Sciatic nerve (tissue), 2 donors: ENCODE measurements around the gene FBXL17. TPM values are rescaled to one million over a fixed set of nuclear protein-coding genes. Genes with fewer than 3 reads are reported as not detected.
"Not testable (repeated sequence)": the region's sequence is repeated elsewhere in the genome, so short reads cannot be mapped to it uniquely, and the experiment has no call there.

Experiments used
- ATAC-seq: fragments of 200-7000 bp; cut with Tn5 transposase; one replicate; pipeline ENCODE4 v1.9.1; 2020; ENCODE audit warnings: mild to moderate bottlenecking, moderate library complexity
- DNase-seq: peaks from one replicate; pipeline ENCODE4 v3.0.0-alpha.2; 2020; ENCODE audit warnings: low spot score
- intact Hi-C: fragments of 100-400 bp; cut with DNase I; formaldehyde crosslinking; loops from one replicate; pipeline ENCODE4 v1.14.2; 2022
- total RNA-seq: library from RNA; stranded (reverse); fragmentation: NEBNext Ultra II Directional; extraction: Animal tissue kit (Norgen Biotek cat#: 25700); gene quantifications from one replicate; pipeline ENCODE4 v1.2.1, GENCODE V29; 2021
- donor health status: DM: no; HTN: no; CAD: no.
- donor health status: DM: no; HTN: no; CAD: no.

Gene FBXL17
- total RNA-seq, 1 donor from 2014 or later = 25.5 TPM

GRCh38 chr5:108324886-108325285 lies 57.0 kb downstream of the FBXL17 start:
- intact Hi-C loops = no loop called here
- DNase-seq = no peak
- no peak for ATAC-seq

- intact Hi-C loops = no loop called here
- DNase-seq (no peak), ATAC-seq (no peak)
Observed at GRCh38 chr5:108321341-108321740, 60.6 kb downstream of the FBXL17 start.

GRCh38 chr5:108320231-108320630 lies 61.7 kb downstream of the FBXL17 start:
- ATAC-seq = no peak
- intact Hi-C loops = no loop called here
- DNase-seq = no peak

- intact Hi-C loops = no loop called here
- ATAC-seq = no peak
- DNase-seq = no peak
Observed at GRCh38 chr5:108315829-108316228, 66.1 kb downstream of the FBXL17 start.

- intact Hi-C loops = no loop called here
- no peak for DNase-seq
- no peak for ATAC-seq
Observed at GRCh38 chr5:108312258-108312657, 69.6 kb downstream of the FBXL17 start.

DNA sequence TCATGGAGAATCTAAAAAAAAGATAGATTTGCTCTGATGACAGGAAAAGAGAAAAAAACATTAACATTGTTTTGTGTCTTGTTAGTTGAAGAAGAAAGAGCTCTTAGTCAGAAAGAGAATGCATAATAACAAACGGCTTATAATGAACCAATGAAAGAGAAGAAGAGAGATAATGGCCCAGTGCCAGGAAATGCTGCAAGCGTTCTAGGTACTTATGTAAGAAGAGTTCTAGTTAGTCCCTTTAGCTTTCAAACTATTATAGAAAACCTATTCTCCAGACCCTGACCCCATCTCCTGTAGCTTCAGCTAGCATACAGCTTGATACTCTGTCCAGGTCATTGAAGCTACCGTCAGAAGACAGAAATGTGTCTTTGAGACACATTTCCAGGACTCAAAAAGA lies 70.2 kb downstream of the FBXL17 start:
- intact Hi-C loops = no loop called here
- no peak for ATAC-seq
- no peak for DNase-seq

DNA sequence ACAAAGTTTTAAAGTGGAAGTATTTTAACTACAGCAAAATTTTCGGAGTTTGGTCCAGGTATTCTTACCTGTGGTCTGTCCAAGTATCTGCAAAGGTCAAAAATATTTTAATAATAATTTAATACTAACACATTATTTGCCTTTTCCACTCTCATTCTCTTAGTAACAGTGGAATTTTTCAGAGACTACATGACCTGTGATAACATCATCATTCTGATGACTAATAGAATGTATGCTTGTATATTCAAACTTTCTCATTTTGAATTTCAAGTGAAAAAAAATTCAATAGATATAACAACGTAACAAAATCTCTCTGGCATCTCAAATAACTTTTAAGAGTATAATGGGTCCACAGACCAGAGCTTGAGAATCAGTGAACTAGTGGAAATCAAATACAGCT lies 78.3 kb downstream of the FBXL17 start:
- intact Hi-C loops = no loop called here
- no peak for ATAC-seq
- DNase-seq = no peak

DNA sequence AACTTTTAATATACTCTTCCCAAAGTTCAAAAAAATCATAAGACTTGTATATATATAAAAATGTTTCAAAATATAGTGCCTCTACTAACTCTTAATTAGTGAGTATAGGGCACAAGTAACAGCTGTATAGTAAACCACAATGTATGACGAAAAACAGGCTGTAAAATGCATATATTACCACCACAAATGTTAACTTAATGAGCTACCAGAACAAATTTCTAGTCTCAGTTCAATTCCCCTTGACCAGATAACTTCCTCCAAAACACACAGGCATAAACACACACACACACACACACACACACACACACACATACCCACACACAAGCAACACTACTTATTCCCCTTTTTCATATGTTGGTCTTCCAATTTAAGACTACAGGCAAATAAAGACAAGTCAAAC lies 78.8 kb downstream of the FBXL17 start:
- no peak for ATAC-seq
- intact Hi-C loops = no loop called here
- no peak for DNase-seq

DNA sequence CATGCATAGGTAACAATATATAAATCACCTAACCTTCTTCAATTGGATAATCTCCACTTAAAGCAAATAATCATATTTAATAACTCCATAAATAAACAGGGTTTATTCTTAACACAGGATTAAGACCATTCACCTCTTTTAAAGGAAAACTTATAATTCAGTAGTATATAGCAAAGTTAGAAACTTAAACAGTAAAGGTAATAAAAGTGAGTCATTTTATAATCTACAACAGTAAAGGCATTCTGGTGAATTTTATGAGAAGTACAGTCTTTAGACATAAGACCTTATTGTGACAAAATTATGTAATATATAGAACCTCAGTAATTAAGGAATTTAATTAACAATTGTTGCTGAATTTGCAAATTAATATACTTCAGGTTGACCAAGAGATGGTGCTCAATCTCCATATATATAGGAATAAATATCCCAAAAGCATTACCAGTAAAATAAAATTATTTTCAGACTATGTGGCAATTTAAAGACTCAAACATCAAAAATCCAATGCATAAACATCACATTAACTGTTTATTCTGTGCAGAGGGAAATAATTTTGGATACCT lies 84.8 kb downstream of the FBXL17 start:
- intact Hi-C loops = no loop called here

DNA sequence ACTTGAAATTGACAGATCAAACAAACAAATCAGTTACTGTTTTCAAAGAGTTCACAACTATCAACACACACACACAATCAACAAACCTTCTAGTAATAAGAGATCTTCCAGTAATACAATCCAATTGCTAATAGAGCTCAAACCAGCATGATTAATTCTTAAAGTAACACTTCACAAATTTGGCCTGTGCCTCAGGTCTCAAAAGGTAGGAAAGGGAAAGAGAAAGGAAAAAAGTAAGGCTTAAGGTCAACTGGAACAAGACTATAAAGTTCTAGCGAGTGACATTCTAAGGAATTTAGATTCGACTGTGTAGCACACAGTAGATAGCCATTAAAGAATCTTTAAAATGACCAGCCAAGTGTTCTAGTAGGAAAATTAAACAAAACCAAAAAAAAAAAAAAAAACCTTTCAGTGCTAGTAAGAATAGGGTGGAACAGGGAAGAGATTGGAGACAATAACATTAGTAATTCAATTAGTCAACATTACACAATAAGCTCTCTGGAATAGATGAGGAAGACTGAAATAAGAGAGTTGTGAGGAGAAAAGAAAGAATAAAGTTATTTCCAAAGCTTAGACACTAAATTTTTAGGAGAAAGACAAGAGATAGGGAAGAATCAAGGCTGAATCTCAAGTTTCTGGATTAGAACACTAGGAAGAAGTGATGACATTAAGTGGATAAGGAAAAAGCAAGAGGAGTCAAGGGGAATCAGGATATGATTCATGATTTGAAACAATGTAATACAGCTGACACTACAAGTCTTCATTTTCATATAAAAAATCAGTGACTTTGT lies 86.1 kb downstream of the FBXL17 start:
- intact Hi-C loops = no loop called here
- ATAC-seq (no peak), DNase-seq (no peak)

More for the DNA sequence above, 84.8 kb downstream of the FBXL17 start:
- no peak for ATAC-seq
- no peak for DNase-seq

- DNase-seq = no peak
- intact Hi-C loops = no loop called here
Observed at GRCh38 chr5:108280960-108281569, 100.8 kb downstream of the FBXL17 start.

DNA sequence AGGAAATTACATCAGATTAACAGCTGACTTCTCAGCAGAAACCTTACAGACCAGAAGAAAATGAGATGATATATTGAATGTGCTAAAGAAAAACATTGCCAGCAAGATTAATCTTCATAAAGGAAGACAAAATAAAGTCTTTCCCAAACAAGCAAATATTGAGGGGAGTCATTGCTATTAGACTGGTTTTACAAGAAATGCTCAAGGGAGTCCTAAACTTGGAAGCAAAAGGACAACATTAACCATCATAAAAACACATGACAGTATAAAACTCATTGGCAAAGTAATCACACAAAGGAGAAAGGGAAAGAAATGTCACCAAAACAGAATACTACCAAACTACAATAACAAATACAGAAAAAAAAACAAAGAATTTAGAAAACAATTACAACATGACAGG lies 101.7 kb downstream of the FBXL17 start:
- DNase-seq = no peak
- intact Hi-C loops = no loop called here
- no peak for ATAC-seq

More at GRCh38 chr5:108280960-108281569, 100.8 kb downstream of the FBXL17 start:
- no peak for ATAC-seq

- ATAC-seq (no peak), DNase-seq (no peak)
- intact Hi-C loops = no loop called here
Observed at GRCh38 chr5:108278285-108279240, 103.3 kb downstream of the FBXL17 start.

- DNase-seq (no peak), ATAC-seq (no peak)
- intact Hi-C loops = no loop called here
Observed at GRCh38 chr5:108276187-108277050, 105.5 kb downstream of the FBXL17 start.

DNA sequence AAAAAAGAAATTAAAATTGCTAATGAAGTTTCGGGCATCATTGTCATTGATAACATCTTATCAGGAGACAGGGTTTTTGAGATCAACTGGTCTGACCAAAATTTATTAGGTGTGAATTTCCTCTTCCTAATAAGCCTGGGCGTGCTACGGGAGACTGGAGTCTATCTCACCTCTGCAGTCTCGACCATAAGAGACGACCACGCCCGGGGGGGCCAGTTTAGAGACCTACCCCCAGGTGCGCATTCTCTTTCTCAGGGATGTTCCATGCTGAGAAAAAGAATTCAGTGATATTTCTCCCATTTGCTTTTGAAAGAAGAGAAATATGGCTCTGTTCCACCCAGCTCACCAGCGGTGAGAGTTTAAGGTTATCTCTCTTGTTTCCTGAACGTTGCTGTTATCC lies 107.8 kb downstream of the FBXL17 start:
- ATAC-seq, DNase-seq, intact Hi-C loops: not testable (repeated sequence)

GRCh38 chr5:108271127-108271526 lies 110.8 kb downstream of the FBXL17 start:
- intact Hi-C loops = no loop called here
- no peak for ATAC-seq
- no peak for DNase-seq

- intact Hi-C loops = no loop called here
- DNase-seq (no peak), ATAC-seq (no peak)
Observed at GRCh38 chr5:108266242-108266641, 115.7 kb downstream of the FBXL17 start.

DNA sequence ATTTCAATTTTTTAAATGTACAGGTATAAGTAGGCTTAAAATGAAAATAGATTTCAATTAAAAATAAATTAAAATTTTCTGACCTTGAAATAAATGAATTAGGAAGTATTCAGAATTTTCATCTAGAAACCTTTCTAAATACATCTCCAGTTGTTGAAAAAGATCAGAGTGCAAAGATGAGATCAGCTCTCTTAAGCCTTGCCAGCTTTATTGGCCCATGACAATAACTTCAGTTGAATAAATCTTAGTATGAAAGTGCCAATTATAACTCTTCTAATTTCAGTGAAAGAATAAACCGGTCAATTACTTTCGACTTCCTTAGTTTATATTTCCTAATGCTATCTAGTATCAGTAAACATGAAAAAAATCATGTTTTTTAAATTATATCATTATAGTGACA lies 117.4 kb downstream of the FBXL17 start:
- intact Hi-C loops = no loop called here
- no peak for DNase-seq
- no peak for ATAC-seq
